Parathyroid adenoma (tissue), 2 donors: ENCODE measurements around the gene ARHGEF3.

Experiments used
- H2AFZ ChIP-seq: fragments of 300-600 bp; sonication (generic); one replicate; pipeline ENCODE4 v1.7.0; 2017; ENCODE audit warnings: antibody characterized with exemption, mild to moderate bottlenecking
- H3K27ac ChIP-seq: fragments of 300-600 bp; sonication (generic); one replicate; pipeline ENCODE4 v1.7.0; 2017
- H3K27me3 ChIP-seq: fragments of 300-600 bp; sonication (generic); one replicate; pipeline ENCODE4 v1.7.0; 2017; ENCODE audit warnings: low read length; ENCODE audit not compliant: control insufficient read depth, insufficient read depth
- H3K36me3 ChIP-seq: fragments of 300-600 bp; sonication (generic); one replicate; pipeline ENCODE4 v1.7.0; 2017; ENCODE audit warnings: low read length; ENCODE audit not compliant: control insufficient read depth, insufficient read depth
- H3K4me1 ChIP-seq: fragments of 300-600 bp; sonication (generic); one replicate; pipeline ENCODE4 v1.7.0; 2017; ENCODE audit warnings: control low read depth
- H3K4me2 ChIP-seq: fragments of 300-600 bp; sonication (generic); one replicate; pipeline ENCODE4 v1.7.0; 2017; ENCODE audit warnings: low read length
- H3K4me3 ChIP-seq: fragments of 300-600 bp; sonication (generic); one replicate; pipeline ENCODE4 v1.7.0; 2017; ENCODE audit warnings: low read depth, low read length
- H3K79me2 ChIP-seq: fragments of 300-600 bp; sonication (generic); one replicate; pipeline ENCODE4 v1.7.0; 2017; ENCODE audit warnings: control low read depth
- H3K9ac ChIP-seq: fragments of 300-600 bp; sonication (generic); one replicate; pipeline ENCODE4 v1.7.0; 2017; ENCODE audit warnings: mild to moderate bottlenecking
- H3K9me3 ChIP-seq: fragments of 300-600 bp; sonication (generic); one replicate; pipeline ENCODE4 v1.7.0; 2017; ENCODE audit warnings: low read length; ENCODE audit not compliant: control insufficient read depth
- TF ChIP-seq, protein P1 (sequence below): fragments of 300-600 bp; sonication (generic); IDR thresholded peaks from one replicate; pipeline ENCODE4 v1.7.0; 2017; ENCODE audit warnings: antibody characterized with exemption, mild to moderate bottlenecking
- donor health status: primary hyperparathyroidism.

Gene ARHGEF3

DNA sequence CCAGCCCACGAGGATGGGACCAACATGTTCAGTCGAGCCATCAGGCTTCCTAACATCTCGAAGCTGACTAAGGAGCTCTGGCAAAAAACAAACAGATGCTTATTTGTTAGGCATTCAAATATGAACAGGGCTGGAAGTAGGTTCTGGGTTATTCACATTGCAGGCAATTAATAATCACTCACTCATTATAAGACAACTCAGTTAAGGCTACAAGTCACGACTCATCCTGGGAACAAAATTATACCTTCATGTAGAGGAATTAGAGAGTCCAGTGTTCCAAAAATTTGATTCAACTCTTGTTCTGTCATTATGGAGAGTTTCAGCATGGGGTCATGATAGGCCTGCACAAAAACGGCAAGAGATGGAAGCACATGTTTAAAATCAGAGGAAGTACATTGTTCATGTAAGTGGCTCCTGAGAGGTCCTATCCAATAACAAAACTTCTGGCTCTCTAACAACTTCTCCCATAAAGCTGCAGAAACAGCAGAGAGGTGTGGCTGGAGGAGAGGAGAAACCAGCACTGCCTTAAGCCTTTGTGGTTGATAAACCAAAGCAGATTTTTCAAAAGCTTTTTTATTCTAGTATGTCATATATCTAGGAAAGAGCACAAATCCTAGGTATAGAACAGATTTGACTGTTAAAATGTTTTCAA is 50.6 kb downstream of the ARHGEF3 start:
- Histone ChIP-seq H3K79me2 (no peaks in the 10 kb centered on the region), H2AFZ (no peak overlapping the region), H3K4me1 (no peaks in the 10 kb centered on the region), H3K36me3 (no peaks in the 10 kb centered on the region), H3K4me2 (no peak overlapping the region), H3K9ac (no peak overlapping the region), H3K27ac (no peak overlapping the region), H3K9me3 (no peaks in the 10 kb centered on the region), H3K4me3 (no peak overlapping the region), H3K27me3 (no peaks in the 10 kb centered on the region)
- TF ChIP-seq, protein P1, sequence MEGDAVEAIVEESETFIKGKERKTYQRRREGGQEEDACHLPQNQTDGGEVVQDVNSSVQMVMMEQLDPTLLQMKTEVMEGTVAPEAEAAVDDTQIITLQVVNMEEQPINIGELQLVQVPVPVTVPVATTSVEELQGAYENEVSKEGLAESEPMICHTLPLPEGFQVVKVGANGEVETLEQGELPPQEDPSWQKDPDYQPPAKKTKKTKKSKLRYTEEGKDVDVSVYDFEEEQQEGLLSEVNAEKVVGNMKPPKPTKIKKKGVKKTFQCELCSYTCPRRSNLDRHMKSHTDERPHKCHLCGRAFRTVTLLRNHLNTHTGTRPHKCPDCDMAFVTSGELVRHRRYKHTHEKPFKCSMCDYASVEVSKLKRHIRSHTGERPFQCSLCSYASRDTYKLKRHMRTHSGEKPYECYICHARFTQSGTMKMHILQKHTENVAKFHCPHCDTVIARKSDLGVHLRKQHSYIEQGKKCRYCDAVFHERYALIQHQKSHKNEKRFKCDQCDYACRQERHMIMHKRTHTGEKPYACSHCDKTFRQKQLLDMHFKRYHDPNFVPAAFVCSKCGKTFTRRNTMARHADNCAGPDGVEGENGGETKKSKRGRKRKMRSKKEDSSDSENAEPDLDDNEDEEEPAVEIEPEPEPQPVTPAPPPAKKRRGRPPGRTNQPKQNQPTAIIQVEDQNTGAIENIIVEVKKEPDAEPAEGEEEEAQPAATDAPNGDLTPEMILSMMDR: no peak

DNA sequence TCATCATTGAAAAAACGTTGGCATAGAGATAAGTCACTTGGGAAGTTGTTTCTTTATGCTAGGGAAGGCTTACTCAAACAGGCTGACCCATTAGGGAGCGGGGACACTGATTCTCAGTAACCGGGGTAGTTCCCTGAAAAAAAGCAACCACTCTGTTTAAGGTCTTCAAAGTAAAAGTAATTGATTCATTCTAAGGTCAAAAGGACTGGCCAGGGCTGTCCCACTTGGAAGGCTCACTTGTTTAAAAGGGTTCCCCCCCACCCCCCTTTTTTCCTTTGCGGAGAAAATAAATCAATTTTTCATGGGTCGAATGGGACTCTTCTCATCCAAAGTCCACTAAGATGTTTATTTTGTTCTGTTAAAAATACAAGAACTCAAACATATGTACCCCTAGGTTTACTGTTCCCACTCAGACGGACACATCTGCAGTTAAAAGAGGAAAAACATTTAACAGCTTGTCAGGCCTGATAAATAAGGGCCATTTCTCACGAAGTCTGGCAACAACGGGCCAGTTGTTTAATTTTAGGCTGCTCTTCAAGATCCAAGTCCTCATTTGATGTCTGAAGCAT is 53.0 kb downstream of the ARHGEF3 start:
- TF ChIP-seq, protein P1: no peak
- Histone ChIP-seq H2AFZ (no peak overlapping the region), H3K36me3 (no peaks in the 10 kb centered on the region), H3K4me1 (no peaks in the 10 kb centered on the region), H3K4me3 (no peak overlapping the region), H3K9me3 (no peaks in the 10 kb centered on the region), H3K27ac (no peak overlapping the region), H3K4me2 (no peak overlapping the region), H3K9ac (no peak overlapping the region), H3K27me3 (no peaks in the 10 kb centered on the region), H3K79me2 (no peaks in the 10 kb centered on the region)

DNA sequence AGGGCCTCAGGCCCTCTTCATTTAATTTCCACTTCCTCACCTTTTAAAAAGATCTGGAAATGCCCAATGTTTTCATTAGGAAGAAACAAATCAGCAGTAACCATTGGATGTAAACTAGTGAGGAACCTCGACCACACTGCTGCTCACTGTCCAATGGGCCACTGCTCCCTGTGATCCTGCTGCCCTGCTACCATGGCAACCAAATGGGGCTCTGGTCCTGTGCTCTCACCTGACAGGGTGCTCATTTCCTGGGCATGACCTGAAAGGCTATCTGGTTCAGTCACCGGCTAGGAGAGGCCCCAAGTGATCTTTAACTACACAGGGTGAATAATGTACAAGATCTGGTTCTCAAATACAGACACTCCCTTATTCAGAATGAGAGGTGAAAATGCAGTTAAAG is 54.6 kb downstream of the ARHGEF3 start:
- TF ChIP-seq, protein P1: no peak
- Histone ChIP-seq H3K4me1 (no peaks in the 10 kb centered on the region), H3K4me3 (no peak overlapping the region), H2AFZ (no peak overlapping the region), H3K27me3 (no peaks in the 10 kb centered on the region), H3K4me2 (no peak overlapping the region), H3K27ac (no peak overlapping the region), H3K9me3 (no peaks in the 10 kb centered on the region), H3K36me3 (no peaks in the 10 kb centered on the region), H3K9ac (no peak overlapping the region), H3K79me2 (no peaks in the 10 kb centered on the region)

DNA sequence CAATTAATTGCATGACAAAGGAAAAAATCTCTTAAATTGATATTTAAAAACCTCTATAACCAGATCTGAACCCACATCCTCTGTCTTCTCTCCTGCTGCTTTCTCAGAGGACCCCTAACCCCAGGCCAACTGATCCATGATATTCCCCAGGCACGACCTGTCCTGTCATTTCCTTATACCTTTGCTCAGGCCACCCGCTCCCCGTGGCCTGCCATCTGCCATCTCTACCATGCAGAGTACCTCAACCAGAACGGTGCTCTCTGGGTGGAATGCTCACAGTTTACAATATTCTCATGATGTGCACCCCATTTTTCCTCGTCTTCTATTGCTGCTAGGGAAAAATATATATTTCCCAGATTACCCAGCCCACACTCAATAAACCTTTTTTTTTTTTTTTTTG is 57.7 kb downstream of the ARHGEF3 start:
- H3K9ac ChIP-seq: no peak overlapping the region
- no peak overlapping the region for H3K4me2 ChIP-seq
- H3K9me3 ChIP-seq: no peaks in the 10 kb centered on the region
- H3K36me3 ChIP-seq: no peaks in the 10 kb centered on the region
- TF ChIP-seq, protein P1: no peak
- no peak overlapping the region for H3K27ac ChIP-seq
- H3K4me1 ChIP-seq: no peaks in the 10 kb centered on the region
- no peak overlapping the region for H3K4me3 ChIP-seq
- no peaks in the 10 kb centered on the region for H3K79me2 ChIP-seq
- no peak overlapping the region for H2AFZ ChIP-seq
- H3K27me3 ChIP-seq: no peaks in the 10 kb centered on the region

DNA sequence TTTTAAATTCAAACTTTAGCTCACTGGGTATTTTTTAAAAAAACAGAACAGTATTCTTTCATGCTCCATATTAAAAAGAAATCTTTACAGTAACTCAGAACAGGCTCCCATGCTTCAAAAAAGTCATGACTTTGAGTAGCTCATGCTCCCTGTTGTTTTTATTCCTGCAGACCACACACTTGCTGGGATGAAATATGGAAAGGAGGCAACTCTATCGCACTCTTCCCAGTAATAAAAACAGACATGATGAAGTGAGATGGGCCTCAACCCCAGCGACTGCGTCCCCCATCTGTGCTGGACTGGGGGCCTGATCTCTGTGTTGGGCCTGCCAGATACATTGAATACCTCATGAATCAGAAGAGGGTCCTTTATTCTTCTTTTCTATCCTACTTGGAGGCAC is 58.9 kb downstream of the ARHGEF3 start:
- Histone ChIP-seq H2AFZ (no peak overlapping the region), H3K9ac (no peak overlapping the region), H3K79me2 (no peaks in the 10 kb centered on the region), H3K4me1 (no peaks in the 10 kb centered on the region), H3K4me3 (no peak overlapping the region), H3K4me2 (no peak overlapping the region), H3K27me3 (no peaks in the 10 kb centered on the region), H3K36me3 (no peaks in the 10 kb centered on the region), H3K27ac (no peak overlapping the region), H3K9me3 (no peaks in the 10 kb centered on the region)
- TF ChIP-seq, protein P1: no peak
